ENCODE results near the gene KAT2A. TPM values are rescaled to one million over a fixed set of nuclear protein-coding genes. Genes with fewer than 3 reads are reported as not detected.

Gene KAT2A
- total and polyA plus RNA-seq, 8 donors: 39.9 to 77.6 (median 70.8) TPM

DNA sequence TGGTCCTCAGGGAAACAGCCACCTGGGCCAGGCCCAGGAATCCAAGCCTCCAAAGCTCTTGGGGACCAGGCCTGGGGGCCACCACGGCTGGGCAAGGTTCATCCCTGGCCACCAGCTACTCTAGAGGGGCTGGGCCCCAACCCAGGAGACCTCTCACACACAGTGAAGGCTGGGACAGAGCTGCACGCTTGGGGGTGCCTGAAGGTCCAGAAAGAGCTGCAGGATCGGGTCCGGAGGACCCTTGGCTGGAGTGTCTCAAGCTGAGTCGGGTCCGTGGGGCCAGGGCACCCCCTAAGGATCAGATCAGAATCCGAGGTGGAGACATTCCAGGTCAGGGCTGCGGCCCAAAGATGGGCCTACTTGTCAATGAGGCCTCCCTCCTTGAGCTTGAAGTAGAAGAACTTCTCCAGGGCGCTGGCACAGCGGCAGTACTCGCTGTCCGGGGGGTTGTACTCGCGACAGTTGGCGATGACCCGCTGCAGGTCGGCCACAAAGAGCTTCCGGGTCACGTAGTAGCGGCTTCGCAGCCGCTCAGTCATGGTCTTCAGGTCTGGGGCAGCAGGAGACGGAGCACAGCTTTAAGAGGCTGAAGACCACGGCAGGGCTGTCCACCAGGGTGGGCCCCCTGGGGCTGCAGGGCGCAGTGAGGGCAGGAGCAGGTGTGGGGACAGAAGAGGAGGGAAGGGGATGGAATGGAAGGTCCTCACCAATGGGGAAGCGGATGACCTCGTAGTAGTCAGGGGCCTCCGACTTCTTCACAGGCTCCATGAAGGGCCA is 7.7 kb downstream of the KAT2A start:
- no peak for ATAC-seq
- Histone ChIP-seq H3K27ac (peak overlapping the region; percentile 90 to 91), H3K4me3 (no peak overlapping the region), H3K4me1 (peaks cover 13 to 27% of the 10 kb centered on the region in 2 donors), H3K9me3 (no peaks in the 10 kb centered on the region), H3K36me3 (peaks cover 0 to 40% of the 10 kb centered on the region in 2 donors), H3K27me3 (no peaks in the 10 kb centered on the region)
- intact Hi-C loops (cut with DNase I): loop anchor here in 1 of 2 donors (10.0 kb wide), 1 partner anchor 89 kb away; the partner anchor contains the start of gene NKIRAS2
- peak in 1 of 4 donors; percentile 69 for DNase-seq
- TF ChIP-seq, protein P1, sequence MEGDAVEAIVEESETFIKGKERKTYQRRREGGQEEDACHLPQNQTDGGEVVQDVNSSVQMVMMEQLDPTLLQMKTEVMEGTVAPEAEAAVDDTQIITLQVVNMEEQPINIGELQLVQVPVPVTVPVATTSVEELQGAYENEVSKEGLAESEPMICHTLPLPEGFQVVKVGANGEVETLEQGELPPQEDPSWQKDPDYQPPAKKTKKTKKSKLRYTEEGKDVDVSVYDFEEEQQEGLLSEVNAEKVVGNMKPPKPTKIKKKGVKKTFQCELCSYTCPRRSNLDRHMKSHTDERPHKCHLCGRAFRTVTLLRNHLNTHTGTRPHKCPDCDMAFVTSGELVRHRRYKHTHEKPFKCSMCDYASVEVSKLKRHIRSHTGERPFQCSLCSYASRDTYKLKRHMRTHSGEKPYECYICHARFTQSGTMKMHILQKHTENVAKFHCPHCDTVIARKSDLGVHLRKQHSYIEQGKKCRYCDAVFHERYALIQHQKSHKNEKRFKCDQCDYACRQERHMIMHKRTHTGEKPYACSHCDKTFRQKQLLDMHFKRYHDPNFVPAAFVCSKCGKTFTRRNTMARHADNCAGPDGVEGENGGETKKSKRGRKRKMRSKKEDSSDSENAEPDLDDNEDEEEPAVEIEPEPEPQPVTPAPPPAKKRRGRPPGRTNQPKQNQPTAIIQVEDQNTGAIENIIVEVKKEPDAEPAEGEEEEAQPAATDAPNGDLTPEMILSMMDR (IDR thresholded peaks at IDR 0.05): no peak

DNA sequence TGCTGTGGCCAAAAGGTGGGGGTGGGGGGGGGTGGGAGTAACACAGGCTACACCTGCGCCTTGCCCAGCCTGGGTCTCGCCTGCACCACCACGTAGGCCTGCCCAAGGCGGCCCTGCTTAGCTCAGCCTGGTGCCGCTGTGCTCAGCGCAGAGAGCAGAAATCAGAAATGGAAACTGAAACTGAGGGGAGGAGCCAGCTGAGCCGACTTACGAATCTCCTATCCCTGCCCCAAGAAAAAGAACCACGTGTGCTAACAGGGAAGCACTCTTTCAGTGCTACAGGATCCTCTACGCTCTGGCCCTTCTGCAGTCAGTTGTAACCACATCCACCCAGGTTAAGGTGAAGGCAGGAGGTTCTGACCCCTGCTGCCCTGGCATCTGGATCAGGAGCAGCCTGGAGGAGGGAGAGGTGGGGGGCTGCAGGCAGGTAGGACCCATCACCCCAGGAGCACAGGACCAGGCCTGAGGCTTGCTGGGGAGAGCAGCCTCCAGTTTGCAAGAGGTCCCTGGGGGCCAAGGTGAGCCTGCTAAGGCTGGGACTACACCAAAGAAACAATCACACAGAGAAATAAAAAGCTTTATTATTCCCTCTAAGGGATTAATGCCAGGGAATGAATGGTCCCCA is 8.5 kb downstream of the KAT2A start, which contains the start of gene DHX58:
DHX58 (minus strand) TSS at position 163 of the 625 bp plus-strand sequence. CDS start 822 bp downstream, outside the sequence.
- H3K27ac ChIP-seq: peak within 1 kb of the TSS; percentile 90 to 91
- ATAC-seq (peak; percentile 90), DNase-seq (peak; percentile 70 to 87 (median 84))
- H3K27me3 ChIP-seq: no peaks in the 10 kb centered on the region
- peaks cover 13 to 32% of the 10 kb centered on the region in 2 donors for H3K4me1 ChIP-seq
- intact Hi-C loops (cut with DNase I): loop anchor here in 1 of 2 donors (10.0 kb wide), 1 partner anchor 88 kb away; the partner anchor contains the start of gene NKIRAS2
- peaks cover 0 to 35% of the 10 kb centered on the region in 2 donors for H3K36me3 ChIP-seq
- H3K9me3 ChIP-seq: no peaks in the 10 kb centered on the region
- H3K4me3 ChIP-seq: peak within 1 kb of the TSS; percentile 39 to 55
- TF ChIP-seq, protein P1 (IDR thresholded peaks at IDR 0.05): no peak

DNA sequence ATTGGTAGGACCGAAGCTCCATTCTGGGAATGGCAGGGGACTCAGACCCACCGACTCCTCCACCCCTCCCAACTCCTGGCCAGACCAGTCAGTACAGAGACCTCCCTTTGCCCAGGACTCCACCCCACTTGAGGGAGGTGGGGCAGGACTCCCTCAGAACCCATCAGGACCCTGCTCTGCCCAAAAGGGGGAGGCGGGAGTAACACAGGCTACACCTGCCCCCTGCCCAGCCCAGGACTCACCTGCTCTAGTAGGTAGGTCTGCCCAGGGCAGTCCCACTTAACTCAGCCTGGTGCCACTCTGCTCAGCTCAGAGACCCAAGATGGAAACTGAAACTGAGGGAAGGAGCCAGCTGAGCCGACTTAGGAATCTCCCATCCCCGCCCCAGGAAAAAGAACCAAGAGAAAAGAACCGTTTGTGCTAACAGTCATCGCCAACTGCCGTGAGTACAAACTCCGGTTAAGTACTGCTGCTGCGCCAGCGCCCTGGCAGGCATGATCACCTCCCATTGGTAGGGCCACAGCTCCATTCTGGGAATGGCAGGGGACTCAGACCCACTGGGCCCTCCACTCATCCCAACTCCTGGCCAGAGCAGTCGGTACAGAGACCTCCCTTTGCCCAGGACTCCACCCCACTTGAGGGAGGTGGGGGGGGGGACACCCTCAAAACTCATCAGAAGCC is 9.2 kb downstream of the KAT2A start:
- H3K36me3 ChIP-seq: peaks cover 0 to 29% of the 10 kb centered on the region in 2 donors
- intact Hi-C loops (cut with DNase I): loop anchor here in 1 of 2 donors (10.0 kb wide), 1 partner anchor 87 kb away; the partner anchor contains the start of gene NKIRAS2
- ATAC-seq (peak; percentile 48), DNase-seq (peak in 1 of 4 donors; percentile 74)
- TF ChIP-seq, protein P1 (IDR thresholded peaks at IDR 0.05): no peak
- peak overlapping the region; percentile 90 to 91 for H3K27ac ChIP-seq
- H3K9me3 ChIP-seq: no peaks in the 10 kb centered on the region
- peak overlapping the region; percentile 39 to 55 for H3K4me3 ChIP-seq
- peaks cover 13 to 35% of the 10 kb centered on the region in 2 donors for H3K4me1 ChIP-seq
- H3K27me3 ChIP-seq: no peaks in the 10 kb centered on the region

DNA sequence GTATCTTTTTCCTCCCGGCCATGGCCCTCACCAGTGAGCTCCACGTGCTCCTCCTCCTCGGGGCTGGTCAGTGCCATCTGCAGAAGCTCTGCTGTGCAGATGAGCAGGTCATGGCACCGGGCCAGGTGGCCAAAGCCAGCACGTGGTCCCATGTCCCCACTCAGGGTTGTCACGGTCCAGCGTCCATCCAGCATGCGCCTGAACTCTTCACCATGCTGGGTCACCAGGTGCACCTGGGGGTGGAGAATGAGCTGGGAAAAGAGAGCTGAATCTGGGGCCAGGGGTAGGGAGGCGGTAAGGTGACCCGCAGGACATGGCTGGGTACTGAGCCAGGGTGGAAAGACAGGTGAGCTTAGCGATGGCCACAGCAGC is 9.9 kb downstream of the KAT2A start:
- H3K27me3 ChIP-seq: no peaks in the 10 kb centered on the region
- H3K9me3 ChIP-seq: no peaks in the 10 kb centered on the region
- TF ChIP-seq, protein P1 (IDR thresholded peaks at IDR 0.05): no peak
- H3K4me3 ChIP-seq: peak overlapping the region in 1 of 2 donors; percentile 55
- H3K36me3 ChIP-seq: peaks cover 0 to 26% of the 10 kb centered on the region in 2 donors
- ATAC-seq (no peak), DNase-seq (peak in 1 of 4 donors; percentile 79)
- H3K4me1 ChIP-seq: peaks cover 13 to 29% of the 10 kb centered on the region in 2 donors
- peak overlapping the region in 1 of 2 donors; percentile 90 for H3K27ac ChIP-seq
- intact Hi-C loops (cut with DNase I): loop anchor here in 1 of 2 donors (10.0 kb wide), 1 partner anchor 86 kb away; the partner anchor contains the start of gene NKIRAS2

All from left lung (tissue), 10 donors.